LNCAP (cell line): ENCODE results near the gene CASQ2.

Source experiments
- TF ChIP-seq, protein P1 (sequence below): fragments of 450-650 bp; IDR thresholded peaks from 2 replicates; pipeline ENCODE4 v1.5.1; 2017; ENCODE audit warnings: mild to moderate bottlenecking

Gene CASQ2

DNA sequence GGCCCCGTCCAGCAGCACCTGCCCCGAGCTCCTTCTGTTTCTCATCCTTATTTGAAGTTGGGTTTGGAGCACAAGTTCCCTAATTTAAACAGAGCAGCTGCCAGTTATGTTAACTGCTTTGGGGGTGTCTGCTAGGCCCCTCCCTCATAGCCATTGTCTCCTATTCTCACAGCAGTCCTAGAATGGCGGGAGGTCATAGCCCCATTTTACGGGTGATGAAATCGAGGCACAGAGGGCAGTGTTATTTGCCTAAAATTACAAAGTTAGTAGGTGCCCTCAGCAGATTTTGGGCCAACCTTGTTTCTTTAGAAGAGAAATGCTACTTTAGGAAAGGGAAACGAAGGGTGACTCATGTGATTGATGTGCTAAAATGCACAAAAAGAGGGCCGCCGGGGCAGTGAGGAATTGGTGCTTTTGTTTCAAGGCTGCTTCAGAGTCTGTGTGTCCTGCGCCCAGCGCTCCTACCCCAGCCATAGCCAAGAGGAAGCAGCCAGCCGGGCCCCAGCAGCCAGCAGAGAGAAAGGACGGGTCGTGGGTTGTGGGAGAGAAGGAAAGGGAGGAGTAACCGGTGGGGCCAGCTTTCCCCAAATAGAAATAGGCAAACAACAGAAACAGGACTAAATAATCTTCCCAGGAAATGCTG is 113.7 kb downstream of the CASQ2 start:
- TF ChIP-seq, protein P1, sequence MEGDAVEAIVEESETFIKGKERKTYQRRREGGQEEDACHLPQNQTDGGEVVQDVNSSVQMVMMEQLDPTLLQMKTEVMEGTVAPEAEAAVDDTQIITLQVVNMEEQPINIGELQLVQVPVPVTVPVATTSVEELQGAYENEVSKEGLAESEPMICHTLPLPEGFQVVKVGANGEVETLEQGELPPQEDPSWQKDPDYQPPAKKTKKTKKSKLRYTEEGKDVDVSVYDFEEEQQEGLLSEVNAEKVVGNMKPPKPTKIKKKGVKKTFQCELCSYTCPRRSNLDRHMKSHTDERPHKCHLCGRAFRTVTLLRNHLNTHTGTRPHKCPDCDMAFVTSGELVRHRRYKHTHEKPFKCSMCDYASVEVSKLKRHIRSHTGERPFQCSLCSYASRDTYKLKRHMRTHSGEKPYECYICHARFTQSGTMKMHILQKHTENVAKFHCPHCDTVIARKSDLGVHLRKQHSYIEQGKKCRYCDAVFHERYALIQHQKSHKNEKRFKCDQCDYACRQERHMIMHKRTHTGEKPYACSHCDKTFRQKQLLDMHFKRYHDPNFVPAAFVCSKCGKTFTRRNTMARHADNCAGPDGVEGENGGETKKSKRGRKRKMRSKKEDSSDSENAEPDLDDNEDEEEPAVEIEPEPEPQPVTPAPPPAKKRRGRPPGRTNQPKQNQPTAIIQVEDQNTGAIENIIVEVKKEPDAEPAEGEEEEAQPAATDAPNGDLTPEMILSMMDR: no peak

DNA sequence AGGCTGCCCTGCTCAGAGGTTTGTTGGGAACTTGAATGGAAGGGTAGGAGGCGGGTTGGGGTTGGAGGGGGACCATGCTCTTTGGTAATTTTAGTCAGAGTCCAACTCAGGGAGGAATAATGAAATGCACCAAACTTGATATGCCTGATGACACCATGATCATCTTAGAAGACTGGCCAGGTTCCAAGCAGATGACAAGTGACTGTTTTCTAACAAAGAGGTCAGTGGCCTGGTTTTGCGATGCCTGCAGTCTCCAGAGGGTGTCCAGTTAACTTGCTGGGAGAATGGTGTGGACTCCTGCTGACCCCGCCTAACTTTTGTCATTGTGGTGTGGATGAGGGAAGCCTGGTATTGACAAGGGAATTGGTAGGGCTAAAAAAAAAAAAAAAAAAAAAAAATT is 114.4 kb downstream of the CASQ2 start:
- TF ChIP-seq, protein P1: no peak

DNA sequence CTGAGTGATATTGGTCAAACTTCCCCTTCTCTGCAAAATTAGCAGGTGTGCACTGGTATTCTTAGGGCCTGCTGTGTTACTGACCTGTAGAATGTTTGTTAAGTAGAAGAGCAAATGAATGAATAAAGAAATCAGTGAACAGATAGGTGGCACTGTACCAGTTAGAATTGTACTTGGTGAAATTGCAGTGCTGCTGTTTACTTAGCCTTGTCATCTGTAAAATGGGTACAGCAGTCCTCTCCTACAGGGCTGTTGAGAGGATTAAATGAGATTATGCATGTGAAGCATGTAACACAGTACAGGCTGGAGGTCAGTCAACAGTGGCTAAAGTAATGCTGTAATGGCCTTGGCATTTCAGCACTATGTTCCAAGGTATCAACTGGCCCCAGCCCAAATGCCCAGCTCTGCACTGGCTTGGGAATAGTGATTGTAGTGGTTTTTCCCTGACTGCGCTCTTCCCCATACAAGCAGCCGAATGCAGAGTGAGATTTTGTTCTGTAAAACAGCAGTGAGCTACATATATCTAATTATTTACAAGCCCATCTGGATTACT is 116.2 kb downstream of the CASQ2 start:
- TF ChIP-seq, protein P1: no peak

DNA sequence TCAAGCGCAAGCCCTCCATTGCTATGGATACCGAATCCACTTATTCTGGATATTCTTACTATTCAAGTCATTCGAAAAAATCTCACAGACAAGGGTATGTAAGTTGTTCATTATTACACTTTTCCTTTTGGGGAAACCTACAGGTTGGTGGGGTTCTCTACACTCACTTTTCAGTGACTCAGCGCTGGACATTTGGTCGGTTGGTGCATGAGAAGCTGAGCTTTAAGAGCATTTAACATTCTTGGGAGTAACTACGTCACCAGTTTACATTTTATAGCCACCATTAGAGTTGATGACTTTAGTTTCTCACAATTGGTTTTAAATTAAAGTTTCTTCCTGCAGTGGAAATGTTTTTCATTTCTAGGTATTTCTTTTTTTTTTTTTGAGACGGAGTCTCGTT is 117.1 kb downstream of the CASQ2 start:
- TF ChIP-seq, protein P1: no peak

DNA sequence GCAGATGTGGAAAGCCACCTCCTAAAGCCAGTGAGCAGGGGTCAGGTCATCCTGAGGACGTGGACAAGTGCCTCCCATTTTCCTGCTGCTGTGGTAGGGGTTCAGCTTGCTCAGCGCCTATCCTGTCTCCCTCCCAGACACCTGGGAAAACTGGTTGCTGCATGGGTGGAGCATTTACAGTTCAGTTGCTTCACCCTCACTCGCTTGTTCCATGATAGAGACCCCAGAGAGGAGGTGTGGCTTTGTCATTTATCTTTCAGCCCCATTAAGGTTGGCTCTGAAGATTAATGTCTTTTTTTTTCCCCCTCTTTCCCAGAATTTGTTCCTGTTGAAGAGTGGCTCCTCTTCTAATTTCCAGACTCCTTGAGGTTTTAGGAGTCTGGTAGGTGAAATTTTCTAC is 117.6 kb downstream of the CASQ2 start:
- TF ChIP-seq, protein P1: no peak
